Measurements from ENCODE around the gene PRR7.

PRR7 gene

GRCh38 chr5:177498013-177498787 is 51.6 kb downstream of the PRR7 start:
- DNase-seq (ENCODE audit: low read depth, low spot score), result no peak

- no peak for DNase-seq (ENCODE audit: low read depth, low spot score)
These were observed 53.2 kb downstream of the PRR7 start for GRCh38 chr5:177499842-177500241.

- DNase-seq (ENCODE audit: low read depth, low spot score), result peak; percentile 74
These were observed 54.3 kb downstream of the PRR7 start for GRCh38 chr5:177500685-177501522.

- no peak for DNase-seq (ENCODE audit: low read depth, low spot score)
These were observed 55.5 kb downstream of the PRR7 start for GRCh38 chr5:177501874-177502678.

- DNase-seq (ENCODE audit: low read depth, low spot score), result no peak
These were observed 56.3 kb downstream of the PRR7 start for GRCh38 chr5:177502886-177503285.

- DNase-seq (ENCODE audit: low read depth, low spot score), result no peak
These were observed 56.9 kb downstream of the PRR7 start for GRCh38 chr5:177503351-177504085.

GRCh38 chr5:177504086-177505056 is 57.8 kb downstream of the PRR7 start:
- no peak for DNase-seq (ENCODE audit: low read depth, low spot score)

- DNase-seq (ENCODE audit: low read depth, low spot score), result no peak
These were observed 58.5 kb downstream of the PRR7 start for GRCh38 chr5:177505075-177505474.
